HepG2 (cell line): ENCODE measurements around the gene MIF. TPM values are rescaled to one million over a fixed set of nuclear protein-coding genes. Genes with fewer than 3 reads are reported as not detected.

Experiments
- ATAC-seq: fragments of 200-7000 bp; cut with Tn5 transposase; 3 replicates; pipeline ENCODE4 v1.9.1; 2020; ENCODE audit warnings: mild to moderate bottlenecking, moderate library complexity
- BruUV-seq: library from RNA; stranded (reverse); fragments of 400-500 nt; replicated peaks from 2 replicates; lab custom pipeline; 2021; lab: Mats Ljungman, UMichigan
- CTCF ChIA-PET: fragments of 300-600 bp; formaldehyde crosslinking; extraction: SDS; loops from one replicate; lab custom pipeline; 2021; ENCODE audit warnings: low total read pairs, inconsistent platforms, low intra/inter-chr PET ratio; lab: Yijun Ruan, JAX
- POLR2A ChIA-PET: fragments of 350-600 bp; sonication (Branson Sonifier 250); formaldehyde crosslinking; loops from one replicate; lab custom pipeline; 2020; ENCODE audit warnings: antibody characterized with exemption, inconsistent platforms; lab: Yijun Ruan, JAX
- DNase-seq: peaks from one replicate; pipeline ENCODE4 v3.0.0-alpha.2; 2015; ENCODE audit warnings: low spot score
- FAIRE-seq: peaks from 3 replicates; lab custom pipeline; 2011; peaks lifted over from hg19 to GRCh38; lab: Jason Lieb, UNC
- H2AFZ ChIP-seq: one replicate; pipeline ENCODE4 v1.6.1; 2011; ENCODE audit warnings: low read length, inconsistent platforms
- H3K27ac ChIP-seq: fragments of 300-600 bp; 3 replicates; pipeline ENCODE4 v1.8.0; 2011; ENCODE audit warnings: mixed run types, mild to moderate bottlenecking, mixed read lengths, low read length, inconsistent platforms; ENCODE audit not compliant: insufficient read depth; ENCODE audit errors: extremely low read length
- H3K27me3 ChIP-seq, 2 experiments: fragments of 200-600 bp in 1 of 2; 2 replicates in 1 of 2; 3 replicates in 1 of 2; pipeline versions ENCODE4 v1.6.0 to v1.8.0; 2011; ENCODE audit warnings: low read length in 2 of 2, mild to moderate bottlenecking in 2 of 2, moderate library complexity in 2 of 2, inconsistent platforms in 1 of 2; ENCODE audit not compliant: insufficient read depth in 2 of 2, control insufficient read depth in 1 of 2
- H3K36me3 ChIP-seq, 2 experiments: fragments of 200-600 bp in 1 of 2; replicated peaks in 1 of 2; 2 replicates in 1 of 2; 3 replicates in 1 of 2; pipeline versions ENCODE4 v1.5.1 to v1.8.0; 2011; ENCODE audit warnings: low read length in 2 of 2, inconsistent platforms in 1 of 2; ENCODE audit not compliant: insufficient read depth in 2 of 2, control insufficient read depth in 1 of 2
- H3K4me1 ChIP-seq: 2 replicates; pipeline ENCODE4 v1.5.1; 2012; ENCODE audit warnings: low read length, inconsistent platforms; ENCODE audit not compliant: insufficient read depth
- H3K4me2 ChIP-seq: 2 replicates; pipeline ENCODE4 v1.6.0; 2011; ENCODE audit warnings: low read depth, low read length, inconsistent platforms
- H3K4me3 ChIP-seq, 3 experiments: fragments of 200-600 bp in 1 of 3; sonication (generic), shearing (Covaris generic) in 1 of 3; replicated peaks in 1 of 3; 2 replicates each; pipeline ENCODE4 v1.5.1; 2011 to 2016; ENCODE audit warnings: low read length in 3 of 3, inconsistent platforms in 2 of 3, low read depth in 2 of 3, mild to moderate bottlenecking in 2 of 3, control low read depth in 1 of 3, mixed read lengths in 1 of 3; ENCODE audit not compliant: insufficient read depth in 1 of 3
- H3K79me2 ChIP-seq: one replicate; pipeline ENCODE4 v1.6.1; 2011; ENCODE audit warnings: low read length, inconsistent platforms; ENCODE audit not compliant: insufficient read depth
- H3K9ac ChIP-seq: 2 replicates; pipeline ENCODE4 v1.6.0; 2011; ENCODE audit warnings: mild to moderate bottlenecking, low read depth, low read length, inconsistent platforms; ENCODE audit not compliant: insufficient read depth
- H3K9me3 ChIP-seq: 2 replicates; pipeline ENCODE4 v1.5.1; 2012; ENCODE audit warnings: mild to moderate bottlenecking, low read length
- H4K20me1 ChIP-seq: 2 replicates; pipeline ENCODE4 v1.6.0; 2011; ENCODE audit warnings: inconsistent platforms, mild to moderate bottlenecking, low read length, moderate library complexity; ENCODE audit not compliant: insufficient read depth
- ATRX ChIP-seq: sonication (generic); formaldehyde crosslinking; IDR thresholded peaks from 2 replicates; pipeline ENCODE4 v1.4.0; 2020; ENCODE audit warnings: missing genetic modification reagents, borderline replicate concordance
- LRRFIP1 ChIP-seq: sonication (generic); formaldehyde crosslinking; conservative IDR thresholded peaks from 2 replicates; pipeline ENCODE4 v1.4.0; 2020; ENCODE audit warnings: missing genetic modification reagents
- MTA1 ChIP-seq: sonication (generic); formaldehyde crosslinking; IDR thresholded peaks from 2 replicates; pipeline ENCODE4 v1.4.0; 2020; ENCODE audit warnings: missing genetic modification reagents, mild to moderate bottlenecking, borderline replicate concordance
- MZF1 ChIP-seq: sonication (generic); formaldehyde crosslinking; IDR thresholded peaks from 2 replicates; pipeline ENCODE4 v1.8.1; 2023; ENCODE audit warnings: mild to moderate bottlenecking, missing genetic modification reagents, borderline replicate concordance
- NFKB2 ChIP-seq: sonication (generic); formaldehyde crosslinking; IDR thresholded peaks from 2 replicates; pipeline ENCODE4 v1.4.0; 2020; ENCODE audit warnings: missing genetic modification reagents, borderline replicate concordance
- SRSF9 ChIP-seq: fragments of 200-400 bp; formaldehyde crosslinking; IDR thresholded peaks from 2 replicates; pipeline ENCODE4 v1.6.1; 2018; ENCODE audit warnings: borderline replicate concordance, mild to moderate bottlenecking, low read depth, low read length; ENCODE audit not compliant: insufficient read depth, poor library complexity, severe bottlenecking
- ZFAT ChIP-seq: sonication (generic); formaldehyde crosslinking; conservative IDR thresholded peaks from 2 replicates; pipeline ENCODE4 v1.8.1; 2023; ENCODE audit warnings: missing genetic modification reagents, inconsistent platforms
- ZFX ChIP-seq: sonication (generic); formaldehyde crosslinking; IDR thresholded peaks from 2 replicates; pipeline ENCODE4 v1.4.0; 2020; ENCODE audit warnings: mild to moderate bottlenecking, low read depth, missing genetic modification reagents, moderate library complexity
- ZNF264 ChIP-seq: sonication (generic); formaldehyde crosslinking; IDR thresholded peaks from 2 replicates; pipeline ENCODE4 v1.4.0; 2020; ENCODE audit warnings: missing genetic modification reagents
- ZNF33A ChIP-seq: sonication (generic); formaldehyde crosslinking; IDR thresholded peaks from 2 replicates; pipeline ENCODE4 v1.5.1; 2020; ENCODE audit warnings: missing genetic modification reagents, mild to moderate bottlenecking, moderate library complexity, borderline replicate concordance
- ZNF468 ChIP-seq: sonication (generic); formaldehyde crosslinking; IDR thresholded peaks from 2 replicates; pipeline ENCODE4 v1.8.0; 2022; ENCODE audit warnings: mild to moderate bottlenecking, moderate library complexity, missing genetic modification reagents
- ZNF512 ChIP-seq: sonication (generic); formaldehyde crosslinking; IDR thresholded peaks from 2 replicates; pipeline ENCODE4 v1.4.0; 2020; ENCODE audit warnings: mild to moderate bottlenecking, missing genetic modification reagents
- ZNF670 ChIP-seq: sonication (generic); formaldehyde crosslinking; IDR thresholded peaks from 2 replicates; pipeline ENCODE4 v1.8.0; 2022; ENCODE audit warnings: mild to moderate bottlenecking, missing genetic modification reagents, borderline replicate concordance
- whole genome bisulfite sequencing: methylation state at CpG from one replicate; pipeline ENCODE4 v1.1.6; 2017; ENCODE audit warnings: low lambda C conversion rate; 5-methylcytosine and 5-hydroxymethylcytosine counted together
- in situ Hi-C: cut with HindIII; loops from 2 replicates; pipeline ENCODE4 v1.10.0; 2017; ENCODE audit warnings: low pct_unique_long_range_greater_than_20kb; ENCODE audit not compliant: extremely low pct_ligation_motif_present
- intact Hi-C: fragments of 100-400 bp; cut with micrococcal nuclease; formaldehyde crosslinking; loops from one replicate; pipeline ENCODE4 v1.10.0; 2022; ENCODE audit not compliant: unreplicated experiment
- polyA plus RNA-seq, 8 experiments: library from polyadenylated mRNA; depleted of rRNA in 3 of 8; stranded (reverse) in 7 of 8; unstranded in 1 of 8; fragments of >200 nt; fragmentation: Illumina TruSeq in 4 of 8; extraction: Trizol in 4 of 8; gene quantifications; 2 replicates each; pipeline versions ENCODE4 v1.2.1 to v1.2.3, GENCODE V29; 2011 to 2016; ENCODE audit warnings: low read depth in 4 of 8, missing spikeins in 1 of 8, mixed read lengths in 1 of 8; ENCODE audit not compliant: insufficient read depth in 1 of 8
- total RNA-seq, 5 experiments: library from RNA; depleted of rRNA; stranded (reverse); fragments of >200 nt; fragmentation: Illumina TruSeq; extraction: Trizol; gene quantifications; 2 replicates each; pipeline ENCODE4 v1.2.3, GENCODE V29; 2016; ENCODE audit warnings: low read depth in 1 of 5
- TF ChIP-seq, protein P1 (sequence below): IDR thresholded peaks from 2 replicates; pipeline ENCODE4 v1.6.1; 2012; ENCODE audit warnings: low read length, improper control_type of control experiment

MIF gene
- total and polyA plus RNA-seq, 2 of the 13 experiments (the other 11 are each of a cell fraction or from before 2014, with no cell fraction given), result 634 to 675 TPM

DNA sequence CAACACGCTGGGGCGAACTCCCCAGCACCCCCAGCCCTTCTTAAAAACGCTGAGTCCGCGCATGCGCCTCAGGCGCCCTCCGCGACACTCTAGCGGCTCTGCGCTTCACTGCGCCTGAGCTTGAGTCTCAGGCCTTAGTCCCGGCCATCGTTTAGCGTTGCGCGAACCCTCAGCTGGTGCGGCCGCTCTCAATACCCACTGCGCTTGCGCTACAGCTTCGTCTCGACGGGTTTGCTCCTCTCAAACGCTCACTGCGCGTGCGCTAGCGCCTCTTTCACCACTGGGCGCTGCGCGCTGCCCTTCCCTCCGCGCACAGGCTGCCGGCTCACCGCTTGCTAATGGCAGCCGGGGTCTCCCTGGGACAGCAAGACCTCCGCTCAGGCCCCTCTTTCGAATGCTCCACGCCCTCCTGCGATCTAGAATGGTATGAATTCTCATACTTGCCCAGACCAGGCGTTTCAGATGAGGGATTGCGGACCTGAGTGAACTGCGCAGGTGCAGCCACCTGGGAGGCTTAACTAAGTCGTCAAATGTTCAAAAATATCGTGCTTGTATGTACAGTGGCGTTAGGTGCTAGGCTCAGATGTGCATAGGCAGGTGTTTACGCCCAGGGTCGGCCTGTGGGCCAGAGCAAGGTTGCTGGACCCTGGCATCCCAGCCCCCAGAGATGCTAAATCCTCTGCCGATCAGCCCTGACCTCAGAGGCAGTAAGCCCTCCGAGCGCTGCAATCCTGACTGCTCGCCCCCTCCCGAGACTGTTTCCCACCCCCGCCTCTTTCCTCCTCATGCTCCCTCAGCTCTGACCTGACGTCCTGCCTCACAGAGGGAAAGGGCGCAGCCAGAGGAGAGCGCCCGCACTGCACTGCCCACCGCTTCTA is 36.3 kb upstream of the MIF start, which contains the start of gene SLC2A11:
Gene SLC2A11 (plus strand): TSS at position 270 of the 878 bp plus-strand sequence. CDS start 125 bp downstream, at position 395.
- ChIA-PET POLR2A (interaction anchor here (0.6 to 3.2 kb wide), 37 partner anchors 8 to 692 kb away, joined by 3 to 57 read pairs (median 4); partner anchors contain the start of genes CHCHD10, MIF, MMP11 and SMARCB1), CTCF (interaction anchor here (2.1 kb wide), 1 partner anchor 89 kb away, joined by 6 read pairs; no protein-coding TSS in a partner anchor)
- intact Hi-C loops, result loop anchor here (5.0 kb wide), 1 partner anchor 71 kb away; the partner anchor contains the start of gene SMARCB1
- no peaks in the 10 kb centered on the region for H3K9me3 ChIP-seq
- H3K4me2 ChIP-seq, result peak within 1 kb of the TSS; percentile 100
- peak within 1 kb of the TSS; percentile 74 for H3K9ac ChIP-seq
- H3K36me3 ChIP-seq, result no peaks in the 10 kb centered on the region
- 6% methylated on average over 39 of the region's 60 CpGs for WGBS
- H3K27ac ChIP-seq, result peak within 1 kb of the TSS; percentile 81
- H2AFZ ChIP-seq, result peak within 1 kb of the TSS; percentile 85
- peak; percentile 81 for FAIRE-seq
- BruUV-seq, result TSS peak; percentile 59
- H3K27me3 ChIP-seq, result no peaks in the 10 kb centered on the region; a peak in 1 of 5 replicates
- H3K4me3 ChIP-seq, result peak within 1 kb of the TSS; percentile 65 to 89 (median 75)
- in situ Hi-C loops, result no loop called here
- DNase-seq, result peak; percentile 96
- ATAC-seq, result peak; percentile 93
- H3K79me2 ChIP-seq, result peaks cover 7% of the 10 kb centered on the region
- peaks cover 25% of the 10 kb centered on the region for H3K4me1 ChIP-seq
- H4K20me1 ChIP-seq, result no peaks in the 10 kb centered on the region
- TF ChIP-seq NFKB2, result peak; percentile 92; the same call in 1 of the 2 replicates
- no peak for TF ChIP-seq ZNF512 (CRISPR knock-in tag)
- no peak for TF ChIP-seq SRSF9
- TF ChIP-seq ATRX (CRISPR knock-in tag), result no peak
- TF ChIP-seq ZNF468 (CRISPR knock-in tag), result 0 out of 2 replicates have a peak, but pooled peaks have one; percentile 36
- 0 out of 2 replicates have a peak, but pooled peaks have one; percentile 27 for TF ChIP-seq MZF1 (CRISPR knock-in tag)
- peak; percentile 83 for TF ChIP-seq ZFX (CRISPR knock-in tag)
- no peak for TF ChIP-seq ZFAT (CRISPR knock-in tag)
- TF ChIP-seq, protein P1, sequence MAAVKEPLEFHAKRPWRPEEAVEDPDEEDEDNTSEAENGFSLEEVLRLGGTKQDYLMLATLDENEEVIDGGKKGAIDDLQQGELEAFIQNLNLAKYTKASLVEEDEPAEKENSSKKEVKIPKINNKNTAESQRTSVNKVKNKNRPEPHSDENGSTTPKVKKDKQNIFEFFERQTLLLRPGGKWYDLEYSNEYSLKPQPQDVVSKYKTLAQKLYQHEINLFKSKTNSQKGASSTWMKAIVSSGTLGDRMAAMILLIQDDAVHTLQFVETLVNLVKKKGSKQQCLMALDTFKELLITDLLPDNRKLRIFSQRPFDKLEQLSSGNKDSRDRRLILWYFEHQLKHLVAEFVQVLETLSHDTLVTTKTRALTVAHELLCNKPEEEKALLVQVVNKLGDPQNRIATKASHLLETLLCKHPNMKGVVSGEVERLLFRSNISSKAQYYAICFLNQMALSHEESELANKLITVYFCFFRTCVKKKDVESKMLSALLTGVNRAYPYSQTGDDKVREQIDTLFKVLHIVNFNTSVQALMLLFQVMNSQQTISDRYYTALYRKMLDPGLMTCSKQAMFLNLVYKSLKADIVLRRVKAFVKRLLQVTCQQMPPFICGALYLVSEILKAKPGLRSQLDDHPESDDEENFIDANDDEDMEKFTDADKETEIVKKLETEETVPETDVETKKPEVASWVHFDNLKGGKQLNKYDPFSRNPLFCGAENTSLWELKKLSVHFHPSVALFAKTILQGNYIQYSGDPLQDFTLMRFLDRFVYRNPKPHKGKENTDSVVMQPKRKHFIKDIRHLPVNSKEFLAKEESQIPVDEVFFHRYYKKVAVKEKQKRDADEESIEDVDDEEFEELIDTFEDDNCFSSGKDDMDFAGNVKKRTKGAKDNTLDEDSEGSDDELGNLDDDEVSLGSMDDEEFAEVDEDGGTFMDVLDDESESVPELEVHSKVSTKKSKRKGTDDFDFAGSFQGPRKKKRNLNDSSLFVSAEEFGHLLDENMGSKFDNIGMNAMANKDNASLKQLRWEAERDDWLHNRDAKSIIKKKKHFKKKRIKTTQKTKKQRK, result no peak
- TF ChIP-seq ZNF670 (CRISPR knock-in tag), result no peak
- TF ChIP-seq ZNF264 (CRISPR knock-in tag), result 0 out of 2 replicates have a peak, but pooled peaks have one; percentile 17
- no peak for TF ChIP-seq ZNF33A (CRISPR knock-in tag)
- no peak for TF ChIP-seq LRRFIP1
- no peak for TF ChIP-seq MTA1 (CRISPR knock-in tag)
